H4 (cell line): ENCODE measurements around the gene SMOC1. TPM values are rescaled to one million over a fixed set of nuclear protein-coding genes. Genes with fewer than 3 reads are reported as not detected.

Experiments
- DNase-seq: peaks from one replicate; pipeline ENCODE4 v3.0.0-alpha.2; 2015; ENCODE audit warnings: low spot score
- total RNA-seq: library from RNA; depleted of rRNA; stranded (reverse); fragments of >200 nt; shearing (Covaris generic); gene quantifications from 2 replicates; pipeline ENCODE4 v1.2.3, GENCODE V29; 2014

SMOC1 gene
- total RNA-seq, 1 experiment from 2014 or later = 0.12 TPM

- DNase-seq = no peak
Observed at GRCh38 chr14:70033561-70033960, 154.3 kb downstream of the SMOC1 start.

DNA sequence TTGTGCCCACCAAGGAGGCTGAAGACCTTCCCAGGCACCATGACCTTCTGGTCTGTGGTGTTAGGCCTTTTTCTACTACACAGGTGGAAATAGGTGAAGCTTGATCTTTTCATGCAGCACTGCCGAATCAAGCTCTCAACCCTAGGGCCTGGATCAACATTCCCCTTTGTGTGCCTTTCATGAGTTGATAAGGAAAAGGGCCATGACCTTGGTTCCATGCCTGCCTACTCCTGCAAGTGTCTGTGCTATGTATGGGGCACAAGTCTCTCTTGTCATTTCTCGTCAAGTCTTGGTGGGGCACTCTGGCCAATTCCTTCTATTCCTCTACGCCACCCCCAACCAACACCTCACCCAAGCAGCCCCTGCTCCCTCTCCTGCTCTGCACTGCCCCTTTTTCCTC lies 155.0 kb downstream of the SMOC1 start:
- no peak for DNase-seq

DNA sequence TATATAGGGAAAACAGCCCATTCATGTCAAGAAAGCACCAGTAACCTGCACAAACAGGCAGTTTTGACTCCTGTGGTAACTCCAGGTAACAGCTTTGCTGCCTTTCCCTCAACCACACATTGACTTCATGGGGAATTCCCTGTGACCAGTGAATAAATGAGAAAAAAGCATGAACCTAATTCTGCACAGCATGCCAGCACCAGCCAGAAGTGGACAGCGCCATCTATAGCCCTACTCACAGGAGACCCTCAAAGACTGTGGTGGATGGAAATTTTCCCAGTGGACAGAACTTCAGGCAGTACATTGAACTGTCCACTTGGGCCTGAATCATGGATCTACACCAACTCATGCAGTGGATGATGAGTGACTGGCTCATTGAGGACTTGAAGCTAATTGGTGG lies 157.4 kb downstream of the SMOC1 start:
- no peak for DNase-seq

DNA sequence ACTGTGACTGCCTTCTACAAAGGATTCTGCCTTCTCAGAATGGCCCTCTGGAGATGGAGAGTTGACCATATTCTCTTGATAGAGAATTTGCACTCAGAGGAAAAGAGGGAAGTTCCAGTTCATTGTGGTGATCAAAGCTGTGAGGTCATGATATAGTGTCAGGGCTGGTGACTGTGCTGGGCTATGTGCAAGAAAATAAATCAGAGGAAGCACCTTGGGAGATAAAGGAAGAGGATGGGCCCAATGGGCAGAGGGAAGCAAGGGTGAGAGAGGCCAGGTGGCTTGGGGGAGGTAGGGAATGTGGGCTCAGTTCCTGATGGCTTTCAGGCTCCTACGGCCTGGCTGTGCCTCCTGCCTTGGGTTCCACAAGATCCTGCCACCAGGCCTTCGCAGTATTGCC lies 163.8 kb downstream of the SMOC1 start:
- DNase-seq = no peak

DNA sequence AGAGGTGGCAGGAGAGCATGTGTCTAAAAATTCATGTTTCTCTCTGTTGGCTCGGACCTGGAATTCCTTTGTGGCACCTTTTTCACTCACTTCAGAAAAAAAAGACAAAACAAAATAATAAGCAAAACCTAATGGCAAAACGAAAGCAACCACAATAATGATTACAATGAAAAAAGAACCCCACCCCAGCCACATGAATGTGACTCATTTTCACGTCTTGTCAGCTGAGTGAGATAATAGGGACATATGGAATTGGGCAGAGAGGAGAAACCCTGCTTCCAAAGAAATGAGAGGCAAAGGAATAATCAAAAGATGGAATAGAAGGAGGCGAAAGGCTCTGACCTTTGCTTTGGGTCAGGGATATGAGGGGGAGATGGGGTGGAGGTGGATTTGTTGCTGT lies 166.1 kb downstream of the SMOC1 start:
- no peak for DNase-seq

- DNase-seq = peak; percentile 48
Observed at GRCh38 chr14:70045844-70046535, 166.8 kb downstream of the SMOC1 start.

GRCh38 chr14:70047598-70048312 lies 168.5 kb downstream of the SMOC1 start:
- no peak for DNase-seq

GRCh38 chr14:70048313-70048654 lies 169.1 kb downstream of the SMOC1 start:
- no peak for DNase-seq

DNA sequence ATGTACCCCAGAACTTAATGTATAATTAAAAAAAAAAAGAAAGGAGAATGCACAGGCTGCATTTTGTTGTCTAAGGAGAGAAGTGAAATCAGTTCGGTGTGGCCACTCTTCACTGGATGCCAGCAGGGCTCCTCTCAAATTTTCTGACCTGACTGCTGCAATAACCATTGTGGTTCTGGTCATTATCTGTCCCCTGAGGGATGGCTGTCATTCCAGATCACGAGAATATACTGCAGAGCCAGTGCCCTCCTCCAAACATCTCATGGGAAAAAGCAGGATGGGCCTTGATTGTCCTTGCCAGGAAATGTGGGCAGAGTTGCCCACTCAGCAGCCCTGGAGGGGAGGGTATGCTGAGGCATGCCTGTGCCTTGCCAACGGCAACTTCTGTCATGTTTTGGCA lies 170.4 kb downstream of the SMOC1 start:
- no peak for DNase-seq

GRCh38 chr14:70050136-70050535 lies 170.9 kb downstream of the SMOC1 start:
- DNase-seq = no peak

GRCh38 chr14:70052990-70053389 lies 173.8 kb downstream of the SMOC1 start:
- no peak for DNase-seq

DNA sequence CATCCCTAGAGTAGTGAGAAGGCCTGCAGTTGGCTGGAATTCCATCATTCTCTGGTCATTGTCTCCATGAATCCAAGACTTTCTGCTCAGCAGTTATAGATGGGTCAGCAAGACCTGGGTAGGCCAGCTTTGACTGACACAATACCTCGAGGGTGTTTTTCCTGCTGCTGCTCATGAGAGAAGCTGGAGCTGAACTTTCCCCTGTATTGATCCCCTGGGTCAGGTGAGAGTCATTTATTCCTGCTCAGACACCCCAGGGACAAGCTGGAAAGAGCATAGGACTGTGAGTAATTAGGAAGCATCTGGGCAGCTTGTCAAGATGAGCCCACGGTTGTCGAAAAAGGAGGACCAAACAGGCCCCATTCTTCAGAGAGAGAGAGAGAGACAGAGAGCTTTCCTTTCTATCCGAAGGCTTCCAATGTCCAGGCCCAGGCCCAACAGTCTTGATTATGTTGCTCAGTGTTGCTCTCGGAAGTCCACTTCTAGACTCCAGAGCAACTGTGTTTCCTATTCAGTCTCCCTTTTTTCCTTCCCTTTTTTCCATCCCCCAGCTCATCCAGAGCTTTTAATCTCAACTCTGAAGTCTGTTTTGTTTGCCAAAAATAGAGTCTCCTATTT lies 178.4 kb downstream of the SMOC1 start:
- DNase-seq = no peak

GRCh38 chr14:70059545-70059944 lies 180.3 kb downstream of the SMOC1 start:
- DNase-seq = no peak

GRCh38 chr14:70061108-70061507 lies 181.9 kb downstream of the SMOC1 start:
- DNase-seq = peak; percentile 13

GRCh38 chr14:70064136-70064865 lies 185.1 kb downstream of the SMOC1 start:
- no peak for DNase-seq

DNA sequence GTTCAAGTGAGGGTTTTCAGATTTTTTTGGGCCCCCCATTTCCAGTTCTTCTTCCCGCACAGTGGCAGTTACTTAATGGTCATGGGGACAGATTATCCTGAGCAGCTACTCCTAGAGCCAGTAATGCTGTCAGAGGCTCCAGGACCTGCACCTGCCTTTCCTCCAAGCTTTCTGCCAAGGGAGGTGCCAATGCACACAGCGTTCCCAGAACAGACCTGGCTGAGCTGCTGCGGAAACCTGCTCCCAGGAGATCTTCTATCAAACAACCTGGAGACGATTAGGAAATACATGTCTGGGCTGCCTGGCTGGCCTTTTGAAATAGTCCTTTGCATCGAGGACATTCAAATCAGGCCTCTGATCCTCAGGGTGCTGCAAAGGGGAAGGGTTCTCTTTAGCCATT lies 188.6 kb downstream of the SMOC1 start:
- DNase-seq = no peak

- DNase-seq = no peak
Observed at GRCh38 chr14:70069186-70069585, 190.0 kb downstream of the SMOC1 start.

DNA sequence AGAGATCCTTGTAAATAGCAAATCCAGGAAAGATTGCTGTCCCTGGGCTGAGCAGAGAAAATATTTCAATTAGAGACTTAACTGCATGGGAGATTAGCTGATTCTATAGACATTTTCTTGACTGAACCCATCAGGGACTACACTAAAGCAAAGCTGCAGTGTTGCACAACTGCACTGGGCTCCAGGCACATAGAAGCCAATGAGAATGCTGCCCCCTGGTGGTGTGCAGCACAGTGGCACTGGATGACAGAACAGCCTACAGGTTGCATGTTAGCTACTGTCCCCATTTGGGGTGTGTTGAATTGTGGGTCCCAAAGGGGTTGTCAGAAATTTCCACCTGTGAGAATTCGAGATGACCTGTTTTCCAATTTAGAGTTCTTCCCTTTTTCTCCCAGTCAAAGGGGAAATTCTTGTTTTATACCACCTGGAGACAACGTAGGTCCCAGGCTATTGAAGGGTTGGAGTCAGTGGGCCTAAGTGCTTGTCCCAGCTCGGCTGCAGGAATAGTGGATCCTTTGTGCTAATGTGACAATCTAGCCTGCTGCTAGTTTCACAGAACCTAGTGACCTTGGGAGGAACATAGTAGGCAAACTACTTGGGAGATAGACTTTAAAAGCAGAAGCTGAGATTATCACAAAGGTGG lies 194.8 kb downstream of the SMOC1 start:
- peak; percentile 71 for DNase-seq

DNA sequence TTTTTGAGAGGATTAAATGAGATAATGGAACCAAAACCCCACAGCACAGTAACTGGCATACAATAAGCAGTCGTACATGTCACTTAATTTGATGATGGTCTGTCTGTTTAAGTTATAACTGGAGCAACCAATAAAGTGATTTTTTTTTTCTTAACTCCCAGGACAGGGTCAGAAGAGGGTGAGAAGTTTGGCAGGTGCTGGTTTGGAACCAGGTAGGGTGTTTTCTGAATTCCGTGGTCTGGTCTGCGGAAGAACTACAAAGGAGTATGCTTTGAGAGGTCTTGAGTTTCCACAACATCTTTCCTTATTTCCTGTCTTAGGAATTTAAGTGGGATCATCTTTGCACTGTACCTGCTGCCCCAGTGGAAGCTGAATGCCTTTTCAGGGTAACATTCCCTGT lies 197.8 kb downstream of the SMOC1 start:
- no peak for DNase-seq

DNA sequence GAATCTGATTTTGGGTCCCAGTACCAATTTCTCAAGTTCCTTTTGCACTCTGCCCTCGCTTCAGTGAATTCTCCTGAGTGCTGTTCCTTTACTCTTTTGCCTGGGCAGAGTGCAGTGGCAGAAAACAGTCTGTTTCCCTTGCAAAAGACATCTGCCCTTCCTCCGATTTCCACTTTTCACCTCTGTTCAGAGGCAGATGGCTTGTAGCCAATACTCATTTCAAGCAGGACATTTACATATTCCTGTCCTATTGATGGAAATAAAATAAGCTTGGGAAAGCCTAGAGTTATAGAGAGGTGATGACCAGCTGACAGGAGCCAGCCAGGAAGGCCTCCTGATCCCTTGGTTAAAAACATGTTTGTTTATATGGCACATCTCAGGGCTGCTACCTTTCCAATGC lies 198.5 kb downstream of the SMOC1 start:
- DNase-seq = no peak

- DNase-seq = no peak
Observed at GRCh38 chr14:70078329-70078728, 199.1 kb downstream of the SMOC1 start.

GRCh38 chr14:70080076-70080475 lies 200.9 kb downstream of the SMOC1 start:
- DNase-seq = no peak
